K562 (cell line): ENCODE data around the gene GDF15.

Experiments used
- CREM ChIP-seq: IDR thresholded peaks from 2 replicates; pipeline ENCODE4 v1.6.1; 2014; ENCODE audit warnings: antibody characterized with exemption, low read depth
- MAX ChIP-seq: sonication (generic); formaldehyde crosslinking; IDR thresholded peaks from 2 replicates; pipeline ENCODE4 v1.9.0; 2022; ENCODE audit warnings: mild to moderate bottlenecking, missing genetic modification reagents
- MEF2A ChIP-seq: IDR thresholded peaks from 2 replicates; pipeline ENCODE4 v1.6.1; 2011; ENCODE audit warnings: low read depth, mild to moderate bottlenecking, low read length, moderate library complexity; ENCODE audit not compliant: control insufficient read depth
- TCF3 ChIP-seq: sonication (generic); formaldehyde crosslinking; IDR thresholded peaks from 2 replicates; pipeline ENCODE4 v1.4.0; 2020; ENCODE audit warnings: mild to moderate bottlenecking, missing genetic modification reagents
- ZKSCAN1 ChIP-seq: fragments of 150-350 bp; IDR thresholded peaks from 2 replicates; pipeline ENCODE4 v1.6.1; 2016; ENCODE audit warnings: low read depth, low read length

GRCh38 chr19:18393836-18394235, 7.9 kb downstream of the GDF15 start:
- no peak for TF ChIP-seq CREM
- TF ChIP-seq MEF2A = no peak
- TF ChIP-seq ZKSCAN1 = no peak
- no peak for TF ChIP-seq MAX (CRISPR knock-in tag)
- TF ChIP-seq TCF3 (CRISPR knock-in tag) = no peak
